GM18507 (cell line): Measurements from ENCODE around the gene TGFB1.
"Not testable (repeated sequence)": the region's sequence is repeated elsewhere in the genome, so short reads cannot be mapped to it uniquely, and the experiment has no call there.

Experiments used
- DNase-seq: peaks from one replicate; pipeline ENCODE4 v3.0.0; 2011; ENCODE audit warnings: low read depth; ENCODE audit not compliant: insufficient read length; ENCODE audit errors: extremely low spot score
- FAIRE-seq: peaks from 2 replicates; lab custom pipeline; 2011; peaks lifted over from hg19 to GRCh38; lab: Jason Lieb, UNC

Gene TGFB1

DNA sequence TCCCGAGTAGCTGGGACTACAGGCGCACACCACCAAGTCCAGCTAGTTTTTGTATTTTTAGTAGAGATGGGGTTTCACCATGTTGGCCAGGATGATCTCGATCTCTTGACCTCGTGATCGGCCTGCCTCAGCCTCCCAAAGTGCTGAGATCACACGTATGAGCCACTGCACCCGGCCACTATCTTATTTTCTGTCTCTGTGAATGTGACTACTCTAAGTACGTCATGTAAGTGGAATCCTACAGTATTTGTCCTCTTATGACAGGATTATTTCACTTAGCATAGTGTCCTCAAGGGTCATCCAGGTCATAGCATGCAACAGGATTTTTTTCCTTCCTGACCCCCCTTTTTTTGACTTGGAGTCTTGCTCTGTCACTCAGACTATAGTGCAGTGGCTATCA is 17.8 kb upstream of the TGFB1 start:
- no peak for FAIRE-seq
- DNase-seq: no peak

- FAIRE-seq: not testable (repeated sequence)
Measured at GRCh38 chr19:41371119-41371518, 17.4 kb upstream of the TGFB1 start.

GRCh38 chr19:41369769-41370168 is 16.0 kb upstream of the TGFB1 start:
- FAIRE-seq (no peak), DNase-seq (no peak)

More at GRCh38 chr19:41371119-41371518, 17.4 kb upstream of the TGFB1 start:
- DNase-seq: not testable (repeated sequence)

GRCh38 chr19:41367848-41368301 is 14.2 kb upstream of the TGFB1 start:
- DNase-seq (no peak), FAIRE-seq (peak; percentile 93)

- no peak for FAIRE-seq
- DNase-seq: no peak
Measured at GRCh38 chr19:41366089-41366488, 12.4 kb upstream of the TGFB1 start.

- peak; percentile 60 for FAIRE-seq
- no peak for DNase-seq
Measured at GRCh38 chr19:41364524-41365391, 11.0 kb upstream of the TGFB1 start.

DNA sequence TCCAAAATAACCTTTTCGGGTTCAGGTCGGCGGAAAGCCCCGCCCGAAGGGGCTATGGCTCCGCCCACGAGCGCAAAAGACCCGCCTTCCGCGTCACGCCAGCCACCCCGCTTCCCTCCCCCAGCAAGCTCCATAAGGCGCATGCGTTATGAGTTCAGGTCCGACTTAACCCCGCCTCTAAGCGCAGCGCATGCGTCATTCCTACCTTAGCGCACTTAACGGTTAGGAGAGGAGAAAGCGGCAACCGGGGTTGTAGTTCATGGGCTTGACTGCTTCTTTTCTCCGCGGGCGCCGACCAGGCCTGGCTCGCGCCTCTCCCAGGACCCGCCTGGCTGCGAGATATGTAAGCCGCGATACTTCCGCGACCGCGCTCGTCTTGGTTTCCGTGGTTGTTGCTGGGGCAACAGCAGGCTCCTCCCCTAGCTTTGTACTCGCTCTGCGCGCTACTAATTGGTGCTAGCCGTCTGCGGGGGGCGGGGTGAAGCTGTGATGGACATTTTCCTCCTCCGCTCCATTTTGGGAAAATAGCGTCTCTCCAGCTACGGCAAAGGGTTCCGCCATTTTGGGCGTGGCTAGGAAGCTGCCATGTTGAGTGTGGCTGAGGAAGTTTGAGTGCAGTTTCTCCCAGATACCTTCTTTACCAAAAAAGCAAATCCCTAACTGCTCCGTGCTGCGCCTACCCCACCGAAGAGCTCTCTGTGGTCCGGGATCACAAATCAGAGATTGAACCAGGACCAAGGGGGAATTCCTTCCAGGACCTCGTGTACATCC is 10.2 kb upstream of the TGFB1 start, which contains the start of gene B9D2:
B9D2 (minus strand) TSS at position 397 of the 771 bp plus-strand sequence. CDS start 630 bp downstream, outside the sequence.
- DNase-seq (peak; percentile 88), FAIRE-seq (peak; percentile 98)

DNA sequence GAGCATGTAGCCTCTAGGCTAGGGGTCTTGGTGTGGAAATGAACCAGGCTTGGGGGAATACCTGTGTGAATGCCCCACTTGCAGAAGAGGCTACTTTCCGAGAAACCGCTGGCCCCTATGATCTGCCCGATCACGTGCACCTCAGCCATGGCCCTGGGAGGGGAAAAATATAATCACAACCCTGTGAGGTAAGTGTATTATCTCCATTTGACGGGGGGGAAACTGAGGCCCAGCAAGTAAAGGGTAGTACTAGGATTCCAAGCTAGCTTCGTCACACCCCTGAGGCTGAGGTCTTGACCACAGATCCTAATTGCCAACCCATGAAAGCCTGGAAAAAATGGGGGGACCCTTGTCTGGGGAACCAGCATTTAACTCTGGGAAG is 9.6 kb upstream of the TGFB1 start:
- DNase-seq (no peak), FAIRE-seq (no peak)

- DNase-seq (no peak), FAIRE-seq (no peak)
Measured at GRCh38 chr19:41362143-41362847, 8.6 kb upstream of the TGFB1 start.

GRCh38 chr19:41359741-41360140 is 6.0 kb upstream of the TGFB1 start:
- DNase-seq (no peak), FAIRE-seq (no peak)

DNA sequence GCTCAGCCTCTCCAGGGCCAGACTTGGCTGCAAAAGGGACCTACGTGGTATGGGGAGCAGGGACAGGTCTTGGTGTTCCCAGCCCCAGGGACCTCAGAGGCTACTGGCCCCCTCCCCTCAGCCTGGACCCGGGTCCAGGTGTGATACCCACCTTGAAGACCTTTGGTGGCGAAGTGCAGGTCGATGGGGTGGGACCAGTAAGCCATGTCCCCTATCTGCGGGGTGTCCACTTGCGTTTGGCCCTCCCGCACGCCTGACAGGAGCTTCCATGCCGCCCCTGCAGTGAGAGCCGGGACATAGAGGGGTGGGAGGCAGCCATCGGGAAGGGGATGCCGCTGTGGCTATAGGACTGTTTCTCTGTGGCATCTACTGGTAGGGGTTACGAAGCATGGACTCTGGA is 4.0 kb upstream of the TGFB1 start:
- FAIRE-seq (no peak), DNase-seq (no peak)

GRCh38 chr19:41356984-41357739 is 3.4 kb upstream of the TGFB1 start:
- FAIRE-seq (no peak), DNase-seq (no peak)

DNA sequence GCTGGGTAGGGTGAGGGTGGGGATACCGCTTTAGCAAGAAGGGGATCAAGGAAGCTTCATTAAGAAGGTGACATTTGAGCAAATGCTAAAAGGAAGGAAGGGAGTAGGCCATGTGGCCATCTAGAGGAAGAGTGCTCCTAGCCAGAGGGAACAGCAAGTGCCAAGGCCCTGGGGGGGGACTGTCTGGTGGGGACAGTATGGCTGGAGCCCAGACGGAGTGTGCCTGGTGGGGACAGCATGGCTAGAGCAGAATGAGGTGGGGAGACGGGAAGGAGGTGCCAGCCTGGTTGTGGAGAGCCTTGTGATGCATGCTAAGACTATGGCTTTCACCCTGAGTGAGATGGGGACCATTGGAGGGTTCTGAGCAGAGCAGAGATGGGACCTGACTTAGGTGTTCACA is 2.1 kb upstream of the TGFB1 start:
- no peak for FAIRE-seq
- DNase-seq: no peak

DNA sequence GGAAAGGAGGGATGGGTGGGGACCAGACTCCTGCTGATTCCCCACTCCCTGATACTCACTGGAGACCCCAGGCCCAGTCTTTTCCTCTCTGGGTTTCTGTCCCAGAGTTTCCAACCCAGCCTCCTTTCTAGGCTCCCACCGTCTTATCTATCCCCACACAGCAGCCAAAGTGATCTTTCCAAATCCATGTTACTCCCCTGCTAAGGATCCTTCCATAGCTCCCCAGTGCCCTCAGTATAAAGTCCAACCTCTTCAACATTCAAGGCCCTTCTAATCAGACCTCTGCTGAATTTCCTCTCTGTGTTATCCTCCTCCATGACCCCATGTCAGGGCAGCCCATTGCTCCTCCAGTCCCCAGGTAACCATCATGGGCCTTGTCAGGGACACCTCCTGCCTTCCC is 1.3 kb upstream of the TGFB1 start:
- no peak for DNase-seq
- no peak for FAIRE-seq

DNA sequence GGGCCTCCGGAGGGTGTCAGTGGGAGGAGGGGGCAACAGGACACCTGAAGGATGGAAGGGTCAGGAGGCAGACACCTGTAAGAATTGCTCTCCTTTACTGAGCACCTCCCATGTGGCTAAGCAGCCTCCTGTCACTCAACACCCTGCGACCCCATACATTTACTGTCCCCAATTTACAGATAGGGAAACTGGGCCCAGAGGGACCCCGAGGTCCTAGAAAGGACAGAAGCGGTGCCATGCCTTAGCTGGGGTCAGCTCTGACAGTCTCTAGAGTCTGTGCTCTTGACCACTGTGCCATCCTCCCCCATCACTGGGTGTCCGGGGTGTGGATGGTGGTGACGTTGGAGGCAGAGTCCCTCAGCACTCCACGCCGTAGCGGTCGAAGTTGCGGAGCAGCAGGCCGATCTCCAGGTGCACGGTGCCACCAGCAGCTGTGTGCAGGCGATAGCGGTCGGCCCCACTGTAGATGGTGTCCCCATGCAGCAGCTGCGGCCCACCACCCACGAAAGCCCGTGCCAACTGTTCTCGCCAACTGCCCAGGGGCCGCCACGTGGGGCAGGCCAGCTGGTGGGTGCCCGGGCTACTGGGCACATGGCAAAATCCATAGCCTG is 726 bp upstream of the TGFB1 start:
- DNase-seq: no peak
- no peak for FAIRE-seq

DNA sequence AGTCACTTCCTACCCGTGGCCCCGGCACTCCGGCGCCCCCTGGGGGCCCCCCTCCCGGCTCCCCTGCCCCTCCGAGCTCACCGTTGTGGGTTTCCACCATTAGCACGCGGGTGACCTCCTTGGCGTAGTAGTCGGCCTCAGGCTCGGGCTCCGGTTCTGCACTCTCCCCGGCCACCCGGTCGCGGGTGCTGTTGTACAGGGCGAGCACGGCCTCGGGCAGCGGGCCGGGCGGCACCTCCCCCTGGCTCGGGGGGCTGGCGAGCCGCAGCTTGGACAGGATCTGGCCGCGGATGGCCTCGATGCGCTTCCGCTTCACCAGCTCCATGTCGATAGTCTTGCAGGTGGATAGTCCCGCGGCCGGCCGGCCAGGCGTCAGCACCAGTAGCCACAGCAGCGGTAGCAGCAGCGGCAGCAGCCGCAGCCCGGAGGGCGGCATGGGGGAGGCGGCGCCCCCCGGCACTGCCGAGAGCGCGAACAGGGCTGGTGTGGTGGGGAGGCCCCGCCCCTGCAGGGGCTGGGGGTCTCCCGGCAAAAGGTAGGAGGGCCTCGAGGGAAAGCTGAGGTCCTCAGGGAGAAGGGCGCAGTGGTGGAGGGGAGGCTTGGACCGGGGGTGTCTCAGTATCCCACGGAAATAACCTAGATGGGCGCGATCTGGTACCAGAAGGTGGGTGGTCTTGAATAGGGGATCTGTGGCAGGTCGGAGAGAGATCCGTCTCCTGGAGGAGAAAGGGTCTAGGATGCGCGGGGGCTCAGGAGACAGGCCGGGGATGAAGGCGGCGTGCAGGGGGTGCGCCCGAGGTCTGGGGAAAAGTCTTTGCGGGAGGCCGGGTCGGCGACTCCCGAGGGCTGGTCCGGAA is 885 bp downstream of the TGFB1 start:
- FAIRE-seq: no peak
- DNase-seq: peak; percentile 58

DNA sequence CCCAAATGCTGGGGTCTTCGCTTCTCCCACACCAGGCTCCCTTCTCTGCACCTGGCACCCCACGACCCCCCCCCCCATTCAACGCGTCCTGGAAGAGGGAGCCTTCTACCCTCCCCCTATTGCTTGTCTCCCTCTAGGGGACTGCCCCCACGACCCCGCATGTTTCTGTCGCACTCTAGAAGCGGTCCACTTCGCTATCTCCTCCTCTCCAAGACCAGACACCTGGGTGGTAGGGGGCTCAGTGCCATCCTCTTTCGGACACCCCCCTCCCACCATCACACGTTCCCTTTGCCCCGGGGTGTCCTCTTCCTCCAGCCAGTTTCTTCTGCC is 1.5 kb downstream of the TGFB1 start:
- DNase-seq: no peak
- peak; percentile 63 for FAIRE-seq
